GM12878 (cell line): ENCODE results near the gene CYREN. TPM values are rescaled to one million over a fixed set of nuclear protein-coding genes. Genes with fewer than 3 reads are reported as not detected.

Experiments
- CEBPB ChIP-seq, 2 experiments: fragments of 150-350 bp in 1 of 2; IDR thresholded peaks; 2 replicates each; pipeline ENCODE4 v1.6.1; 2012 to 2014; ENCODE audit warnings: low read depth in 2 of 2, low read length in 2 of 2, borderline replicate concordance in 1 of 2, inconsistent platforms in 1 of 2
- CHD1 ChIP-seq: IDR thresholded peaks from 2 replicates; pipeline ENCODE4 v1.6.1; 2012; ENCODE audit warnings: low read depth, low read length, improper control_type of control experiment
- CREB1 ChIP-seq: IDR thresholded peaks from 2 replicates; pipeline ENCODE4 v1.6.1; 2012; ENCODE audit warnings: low read depth, mild to moderate bottlenecking, inconsistent platforms
- FOS ChIP-seq: IDR thresholded peaks from 3 replicates; pipeline ENCODE4 v1.6.1; 2011; ENCODE audit warnings: borderline replicate concordance; ENCODE audit not compliant: insufficient read length; ENCODE audit errors: extremely low read depth
- FOXK2 ChIP-seq: fragments of 450-650 bp; IDR thresholded peaks from 2 replicates; pipeline ENCODE4 v1.6.1; 2017; ENCODE audit warnings: mild to moderate bottlenecking, moderate library complexity
- GATAD2B ChIP-seq: fragments of 450-650 bp; conservative IDR thresholded peaks from 2 replicates; pipeline ENCODE4 v1.6.1; 2017; ENCODE audit warnings: low read depth, mild to moderate bottlenecking, moderate library complexity
- KAT2A ChIP-seq: conservative IDR thresholded peaks from 2 replicates; pipeline ENCODE4 v1.6.1; 2011; ENCODE audit warnings: low read depth, low read length; ENCODE audit not compliant: control insufficient read depth
- KDM1A ChIP-seq: fragments of 200-600 bp; sonication (generic); IDR thresholded peaks from 2 replicates; pipeline ENCODE4 v1.6.1; 2016; ENCODE audit warnings: borderline replicate concordance
- MXI1 ChIP-seq: fragments of 150-350 bp; IDR thresholded peaks from 2 replicates; pipeline ENCODE4 v1.6.1; 2011; ENCODE audit warnings: low read depth, mild to moderate bottlenecking, inconsistent platforms, low read length, improper control_type of control experiment
- NR2C1 ChIP-seq: fragments of 450-650 bp; IDR thresholded peaks from 2 replicates; pipeline ENCODE4 v1.6.1; 2017; ENCODE audit warnings: antibody characterized with exemption, mild to moderate bottlenecking, moderate library complexity
- PAX5 ChIP-seq: IDR thresholded peaks from 2 replicates; pipeline ENCODE4 v1.6.1; 2011; ENCODE audit warnings: low read depth, low read length, borderline replicate concordance
- RB1 ChIP-seq: fragments of 450-650 bp; formaldehyde crosslinking; IDR thresholded peaks from 2 replicates; pipeline ENCODE4 v1.6.1; 2017; ENCODE audit warnings: mild to moderate bottlenecking, borderline replicate concordance
- SIX5 ChIP-seq: IDR thresholded peaks from 2 replicates; pipeline ENCODE4 v1.6.1; 2011; ENCODE audit warnings: mild to moderate bottlenecking, low read depth, low read length, moderate library complexity; ENCODE audit not compliant: severe bottlenecking
- TARDBP ChIP-seq: IDR thresholded peaks from 2 replicates; pipeline ENCODE4 v1.6.1; 2016; ENCODE audit warnings: borderline replicate concordance
- ZZZ3 ChIP-seq: IDR thresholded peaks from 2 replicates; pipeline ENCODE4 v1.6.1; 2011; ENCODE audit warnings: low read depth; ENCODE audit not compliant: control insufficient read depth, insufficient read length
- polyA plus RNA-seq, 11 experiments: library from polyadenylated mRNA; depleted of rRNA in 4 of 11; unstranded in 6 of 11; stranded (reverse) in 5 of 11; fragments of >200 nt; fragmentation: Nextera tagmentation in 4 of 11; fragmentation: Illumina TruSeq in 1 of 11; extraction: Ambion mirVana in 4 of 11; extraction: Trizol in 1 of 11; gene quantifications; 1 replicate in 1 of 11; 2 replicates in 10 of 11; pipeline versions ENCODE4 v1.2.1 to v1.2.3, GENCODE V29; 2011 to 2016; ENCODE audit warnings: inconsistent platforms in 2 of 11, missing spikeins in 2 of 11, low read depth in 1 of 11
- total RNA-seq, 4 experiments: library from RNA; depleted of rRNA in 3 of 4; stranded (reverse); fragments of >200 nt in 3 of 4; fragmentation: Illumina TruSeq in 1 of 4; extraction: Trizol in 1 of 4; gene quantifications; 2 replicates each; pipeline versions ENCODE4 v1.2.1 to v1.2.3, GENCODE V29; 2013 to 2021
- TF ChIP-seq, protein P1 (sequence below): IDR thresholded peaks from 2 replicates; pipeline ENCODE4 v1.6.1; 2012; ENCODE audit warnings: low read length, inconsistent platforms
- TF ChIP-seq, protein P2 (sequence below): IDR thresholded peaks from 2 replicates; pipeline ENCODE4 v1.6.1; 2012; ENCODE audit warnings: mild to moderate bottlenecking, low read depth, low read length
- TF ChIP-seq, protein P3 (sequence below): IDR thresholded peaks from 2 replicates; pipeline ENCODE4 v1.6.1; 2011; ENCODE audit warnings: low read depth, mild to moderate bottlenecking, low read length, moderate library complexity, borderline replicate concordance; ENCODE audit errors: extremely low read depth
- TF ChIP-seq, protein P4 (sequence below): IDR thresholded peaks from 2 replicates; pipeline ENCODE4 v1.6.1; 2012; ENCODE audit warnings: low read depth, low read length, improper control_type of control experiment

CYREN gene
- total and polyA plus RNA-seq, 10 of the 15 experiments (the other 5 are each of a cell fraction or from before 2014, with no cell fraction given) = 8.7 to 64.3 (median 55.7) TPM

DNA sequence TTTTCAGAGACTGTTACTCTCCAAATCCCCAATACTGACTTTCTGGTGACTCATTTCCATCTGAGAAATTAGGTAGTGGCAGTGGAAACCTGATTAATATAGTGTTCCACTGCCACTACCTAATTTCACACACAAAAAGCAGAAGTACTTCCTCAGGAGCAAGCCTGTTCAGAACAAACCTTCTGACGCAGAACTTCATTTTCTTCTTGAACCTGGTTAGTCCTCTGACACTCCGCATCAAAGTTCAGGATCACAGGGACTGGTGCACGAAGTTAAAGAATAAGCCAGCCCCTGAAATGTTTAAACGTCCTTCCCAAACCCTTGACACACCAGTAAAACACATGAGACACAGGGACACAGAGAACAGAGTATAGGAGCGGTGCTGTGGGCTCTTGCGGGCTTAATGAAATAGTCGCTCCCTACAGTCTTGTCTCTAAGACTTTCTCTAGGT lies 36.5 kb upstream of the CYREN start (continued):
- no peak for TF ChIP-seq RB1
- no peak for TF ChIP-seq FOXK2
- no peak for TF ChIP-seq PAX5
- TF ChIP-seq SIX5 = no peak
- no peak for TF ChIP-seq KDM1A
- no peak for TF ChIP-seq TARDBP
- TF ChIP-seq CEBPB (IDR thresholded peaks at IDR 0.05; ENCODE audit: borderline replicate concordance in 1 of 2, low read depth in 2 of 2, low read length in 2 of 2) = no peak
- TF ChIP-seq, protein P1, sequence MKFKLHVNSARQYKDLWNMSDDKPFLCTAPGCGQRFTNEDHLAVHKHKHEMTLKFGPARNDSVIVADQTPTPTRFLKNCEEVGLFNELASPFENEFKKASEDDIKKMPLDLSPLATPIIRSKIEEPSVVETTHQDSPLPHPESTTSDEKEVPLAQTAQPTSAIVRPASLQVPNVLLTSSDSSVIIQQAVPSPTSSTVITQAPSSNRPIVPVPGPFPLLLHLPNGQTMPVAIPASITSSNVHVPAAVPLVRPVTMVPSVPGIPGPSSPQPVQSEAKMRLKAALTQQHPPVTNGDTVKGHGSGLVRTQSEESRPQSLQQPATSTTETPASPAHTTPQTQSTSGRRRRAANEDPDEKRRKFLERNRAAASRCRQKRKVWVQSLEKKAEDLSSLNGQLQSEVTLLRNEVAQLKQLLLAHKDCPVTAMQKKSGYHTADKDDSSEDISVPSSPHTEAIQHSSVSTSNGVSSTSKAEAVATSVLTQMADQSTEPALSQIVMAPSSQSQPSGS = peak; percentile 53; the same call in 1 of the 2 replicates
- TF ChIP-seq KAT2A = no peak
- TF ChIP-seq, protein P2, sequence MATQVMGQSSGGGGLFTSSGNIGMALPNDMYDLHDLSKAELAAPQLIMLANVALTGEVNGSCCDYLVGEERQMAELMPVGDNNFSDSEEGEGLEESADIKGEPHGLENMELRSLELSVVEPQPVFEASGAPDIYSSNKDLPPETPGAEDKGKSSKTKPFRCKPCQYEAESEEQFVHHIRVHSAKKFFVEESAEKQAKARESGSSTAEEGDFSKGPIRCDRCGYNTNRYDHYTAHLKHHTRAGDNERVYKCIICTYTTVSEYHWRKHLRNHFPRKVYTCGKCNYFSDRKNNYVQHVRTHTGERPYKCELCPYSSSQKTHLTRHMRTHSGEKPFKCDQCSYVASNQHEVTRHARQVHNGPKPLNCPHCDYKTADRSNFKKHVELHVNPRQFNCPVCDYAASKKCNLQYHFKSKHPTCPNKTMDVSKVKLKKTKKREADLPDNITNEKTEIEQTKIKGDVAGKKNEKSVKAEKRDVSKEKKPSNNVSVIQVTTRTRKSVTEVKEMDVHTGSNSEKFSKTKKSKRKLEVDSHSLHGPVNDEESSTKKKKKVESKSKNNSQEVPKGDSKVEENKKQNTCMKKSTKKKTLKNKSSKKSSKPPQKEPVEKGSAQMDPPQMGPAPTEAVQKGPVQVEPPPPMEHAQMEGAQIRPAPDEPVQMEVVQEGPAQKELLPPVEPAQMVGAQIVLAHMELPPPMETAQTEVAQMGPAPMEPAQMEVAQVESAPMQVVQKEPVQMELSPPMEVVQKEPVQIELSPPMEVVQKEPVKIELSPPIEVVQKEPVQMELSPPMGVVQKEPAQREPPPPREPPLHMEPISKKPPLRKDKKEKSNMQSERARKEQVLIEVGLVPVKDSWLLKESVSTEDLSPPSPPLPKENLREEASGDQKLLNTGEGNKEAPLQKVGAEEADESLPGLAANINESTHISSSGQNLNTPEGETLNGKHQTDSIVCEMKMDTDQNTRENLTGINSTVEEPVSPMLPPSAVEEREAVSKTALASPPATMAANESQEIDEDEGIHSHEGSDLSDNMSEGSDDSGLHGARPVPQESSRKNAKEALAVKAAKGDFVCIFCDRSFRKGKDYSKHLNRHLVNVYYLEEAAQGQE = no peak
- no peak for TF ChIP-seq GATAD2B
- TF ChIP-seq, protein P3, sequence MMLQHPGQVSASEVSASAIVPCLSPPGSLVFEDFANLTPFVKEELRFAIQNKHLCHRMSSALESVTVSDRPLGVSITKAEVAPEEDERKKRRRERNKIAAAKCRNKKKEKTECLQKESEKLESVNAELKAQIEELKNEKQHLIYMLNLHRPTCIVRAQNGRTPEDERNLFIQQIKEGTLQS = no peak
- TF ChIP-seq ZZZ3 = no peak
- TF ChIP-seq, protein P4, sequence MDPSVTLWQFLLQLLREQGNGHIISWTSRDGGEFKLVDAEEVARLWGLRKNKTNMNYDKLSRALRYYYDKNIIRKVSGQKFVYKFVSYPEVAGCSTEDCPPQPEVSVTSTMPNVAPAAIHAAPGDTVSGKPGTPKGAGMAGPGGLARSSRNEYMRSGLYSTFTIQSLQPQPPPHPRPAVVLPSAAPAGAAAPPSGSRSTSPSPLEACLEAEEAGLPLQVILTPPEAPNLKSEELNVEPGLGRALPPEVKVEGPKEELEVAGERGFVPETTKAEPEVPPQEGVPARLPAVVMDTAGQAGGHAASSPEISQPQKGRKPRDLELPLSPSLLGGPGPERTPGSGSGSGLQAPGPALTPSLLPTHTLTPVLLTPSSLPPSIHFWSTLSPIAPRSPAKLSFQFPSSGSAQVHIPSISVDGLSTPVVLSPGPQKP = no peak
- TF ChIP-seq MXI1 = no peak
- no peak for TF ChIP-seq CREB1
- no peak for TF ChIP-seq FOS
- no peak for TF ChIP-seq CHD1
- no peak for TF ChIP-seq NR2C1
